Trophoblast cell (in vitro differentiated cells and primary cell): ENCODE results near the gene RBFOX1.
A peak's percentile ranks its signal among the peaks of the same experiment; 100 is the strongest.

Experiments
- DNase-seq, 2 donors: peaks; one replicate each; pipeline ENCODE4 v3.0.0-alpha.2; 2016
- H2AFZ ChIP-seq: 2 replicates; pipeline ENCODE4 v1.6.1; 2013; ENCODE audit warnings: low read length, moderate library complexity, mild to moderate bottlenecking; ENCODE audit not compliant: insufficient read depth, poor library complexity
- H2AK5ac ChIP-seq: 2 replicates; pipeline ENCODE4 v1.6.1; 2013; ENCODE audit warnings: mild to moderate bottlenecking, low read length
- H2BK120ac ChIP-seq: 2 replicates; pipeline ENCODE4 v1.6.1; 2013; ENCODE audit warnings: low read length, mild to moderate bottlenecking, moderate library complexity; ENCODE audit not compliant: insufficient read depth, poor library complexity
- H2BK12ac ChIP-seq: 2 replicates; pipeline ENCODE4 v1.6.1; 2013; ENCODE audit warnings: mild to moderate bottlenecking, low read length, moderate library complexity
- H2BK5ac ChIP-seq: 2 replicates; pipeline ENCODE4 v1.6.1; 2013; ENCODE audit warnings: low read length, low read depth, moderate library complexity, mild to moderate bottlenecking; ENCODE audit not compliant: poor library complexity
- H3K14ac ChIP-seq: 2 replicates; pipeline ENCODE4 v1.6.1; 2013; ENCODE audit warnings: mild to moderate bottlenecking, low read length
- H3K18ac ChIP-seq: 2 replicates; pipeline ENCODE4 v1.6.1; 2013; ENCODE audit warnings: mild to moderate bottlenecking, low read length
- H3K23ac ChIP-seq: 2 replicates; pipeline ENCODE4 v1.6.1; 2013; ENCODE audit warnings: low read length
- H3K27ac ChIP-seq: 2 replicates; pipeline ENCODE4 v1.5.1; 2013; ENCODE audit warnings: low read depth, mild to moderate bottlenecking, inconsistent platforms, low read length, moderate library complexity
- H3K27me3 ChIP-seq: 2 replicates; pipeline ENCODE4 v1.6.1; 2013; ENCODE audit warnings: inconsistent platforms, mild to moderate bottlenecking, low read length, moderate library complexity; ENCODE audit not compliant: insufficient read depth
- H3K36me3 ChIP-seq, 2 experiments: 1 replicate in 1 of 2; 2 replicates in 1 of 2; pipeline ENCODE4 v1.6.1; 2013; ENCODE audit warnings: low read length in 2 of 2, mild to moderate bottlenecking in 2 of 2, moderate library complexity in 1 of 2; ENCODE audit not compliant: insufficient read depth in 2 of 2, control insufficient read depth in 1 of 2
- H3K4ac ChIP-seq: 2 replicates; pipeline ENCODE4 v1.6.1; 2013; ENCODE audit warnings: low read depth, mild to moderate bottlenecking, low read length, moderate library complexity
- H3K4me1 ChIP-seq, 2 experiments: 1 replicate in 1 of 2; 2 replicates in 1 of 2; pipeline ENCODE4 v1.6.1; 2013; ENCODE audit warnings: low read length in 2 of 2, mild to moderate bottlenecking in 2 of 2, moderate library complexity in 1 of 2; ENCODE audit not compliant: insufficient read depth in 2 of 2, control insufficient read depth in 1 of 2
- H3K4me2 ChIP-seq: 2 replicates; pipeline ENCODE4 v1.6.1; 2013; ENCODE audit warnings: inconsistent platforms, mild to moderate bottlenecking, low read length, moderate library complexity
- H3K4me3 ChIP-seq: 2 replicates; pipeline ENCODE4 v1.5.1; 2013; ENCODE audit warnings: mild to moderate bottlenecking, low read depth, low read length, inconsistent platforms
- H3K79me1 ChIP-seq: one replicate; pipeline ENCODE4 v1.6.1; 2013; ENCODE audit warnings: low read length
- H3K79me2 ChIP-seq: 2 replicates; pipeline ENCODE4 v1.6.1; 2013; ENCODE audit warnings: low read length, mild to moderate bottlenecking; ENCODE audit not compliant: control insufficient read depth, insufficient read depth, poor library complexity
- H3K9ac ChIP-seq: 2 replicates; pipeline ENCODE4 v1.6.1; 2013; ENCODE audit warnings: mild to moderate bottlenecking, low read length
- H3K9me3 ChIP-seq: 2 replicates; pipeline ENCODE4 v1.6.1; 2013; ENCODE audit warnings: low read depth, mild to moderate bottlenecking, control low read depth, inconsistent platforms, low read length; ENCODE audit not compliant: insufficient read depth
- H4K12ac ChIP-seq: 2 replicates; pipeline ENCODE4 v1.6.1; 2013; ENCODE audit warnings: low read depth, mild to moderate bottlenecking, low read length, moderate library complexity
- H4K8ac ChIP-seq: 2 replicates; pipeline ENCODE4 v1.6.1; 2013; ENCODE audit warnings: low read depth, mild to moderate bottlenecking, low read length, moderate library complexity
- H4K91ac ChIP-seq: one replicate; pipeline ENCODE4 v1.6.1; 2013; ENCODE audit warnings: low read depth, mild to moderate bottlenecking, low read length, moderate library complexity
- WGBS: extraction: QIAGEN DNeasy Blood & Tissue Kit; methylation state at CpG from one replicate; pipeline ENCODE4 v1.1.7; 2013; ENCODE audit warnings: missing lambda C conversion rate; ENCODE audit not compliant: insufficient read length, insufficient coverage; ENCODE audit errors: extremely low coverage; 5-methylcytosine and 5-hydroxymethylcytosine counted together

The RBFOX1 gene

GRCh38 chr16:7340938-7341337 lies 8.3 kb downstream of the RBFOX1 start:
- no peak overlapping the region for H4K91ac ChIP-seq
- H3K23ac ChIP-seq = no peak overlapping the region
- no peak overlapping the region for H3K4me2 ChIP-seq
- no peak for DNase-seq
- H3K14ac ChIP-seq = no peak overlapping the region
- H3K9me3 ChIP-seq = peaks cover 1% of the 10 kb centered on the region
- no peak overlapping the region for H3K4ac ChIP-seq
- H3K36me3 ChIP-seq = no peaks in the 10 kb centered on the region
- no CpG with 5 or more reads among the region's 5 CpGs for WGBS
- no peak overlapping the region for H3K18ac ChIP-seq
- no peaks in the 10 kb centered on the region for H3K79me1 ChIP-seq
- H4K8ac ChIP-seq = no peak overlapping the region
- H2AFZ ChIP-seq = no peak overlapping the region
- H3K27ac ChIP-seq = no peak overlapping the region
- no peak overlapping the region for H2BK5ac ChIP-seq
- H3K9ac ChIP-seq = no peak overlapping the region
- H3K79me2 ChIP-seq = no peaks in the 10 kb centered on the region
- H2BK12ac ChIP-seq = no peak overlapping the region
- no peak overlapping the region for H2AK5ac ChIP-seq
- no peak overlapping the region for H2BK120ac ChIP-seq
- H3K4me3 ChIP-seq = no peak overlapping the region
- H3K27me3 ChIP-seq = no peaks in the 10 kb centered on the region
- no peak overlapping the region for H4K12ac ChIP-seq
- H3K4me1 ChIP-seq = peaks cover 0 to 2% of the 10 kb centered on the region in 2 experiments

- no peaks in the 10 kb centered on the region for H3K79me1 ChIP-seq
- H3K4me1 ChIP-seq = peaks cover 0 to 2% of the 10 kb centered on the region in 2 experiments
- H4K12ac ChIP-seq = no peak overlapping the region
- DNase-seq = no peak
- H2BK5ac ChIP-seq = no peak overlapping the region
- H4K8ac ChIP-seq = no peak overlapping the region
- no peak overlapping the region for H2BK12ac ChIP-seq
- no peak overlapping the region for H2AK5ac ChIP-seq
- H3K14ac ChIP-seq = no peak overlapping the region
- H3K23ac ChIP-seq = no peak overlapping the region
- no CpG with 5 or more reads among the region's 4 CpGs for WGBS
- H3K36me3 ChIP-seq = no peaks in the 10 kb centered on the region
- no peak overlapping the region for H3K4me3 ChIP-seq
- H3K9me3 ChIP-seq = peaks cover 1% of the 10 kb centered on the region
- no peak overlapping the region for H3K27ac ChIP-seq
- no peak overlapping the region for H3K4me2 ChIP-seq
- H2BK120ac ChIP-seq = no peak overlapping the region
- H3K18ac ChIP-seq = no peak overlapping the region
- no peak overlapping the region for H3K9ac ChIP-seq
- no peaks in the 10 kb centered on the region for H3K79me2 ChIP-seq
- no peaks in the 10 kb centered on the region for H3K27me3 ChIP-seq
- no peak overlapping the region for H2AFZ ChIP-seq
- H3K4ac ChIP-seq = no peak overlapping the region
- no peak overlapping the region for H4K91ac ChIP-seq
These were observed 10.0 kb downstream of the RBFOX1 start for GRCh38 chr16:7342598-7342997.

GRCh38 chr16:7343243-7343642 lies 10.6 kb downstream of the RBFOX1 start:
- no peaks in the 10 kb centered on the region for H3K79me2 ChIP-seq
- no peak overlapping the region for H3K14ac ChIP-seq
- DNase-seq = no peak
- H3K4ac ChIP-seq = no peak overlapping the region
- H3K27ac ChIP-seq = no peak overlapping the region
- H4K12ac ChIP-seq = no peak overlapping the region
- H3K79me1 ChIP-seq = no peaks in the 10 kb centered on the region
- H2AFZ ChIP-seq = no peak overlapping the region
- H2BK120ac ChIP-seq = no peak overlapping the region
- H3K23ac ChIP-seq = no peak overlapping the region
- no peaks in the 10 kb centered on the region for H3K4me1 ChIP-seq
- WGBS = no CpG with 5 or more reads among the region's 6 CpGs
- H3K18ac ChIP-seq = no peak overlapping the region
- no peak overlapping the region for H2BK12ac ChIP-seq
- H3K4me3 ChIP-seq = no peak overlapping the region
- no peak overlapping the region for H3K9ac ChIP-seq
- no peak overlapping the region for H4K91ac ChIP-seq
- H2AK5ac ChIP-seq = no peak overlapping the region
- no peak overlapping the region for H3K4me2 ChIP-seq
- H3K27me3 ChIP-seq = no peaks in the 10 kb centered on the region
- no peaks in the 10 kb centered on the region for H3K36me3 ChIP-seq
- H3K9me3 ChIP-seq = peaks cover 1% of the 10 kb centered on the region
- no peak overlapping the region for H2BK5ac ChIP-seq
- no peak overlapping the region for H4K8ac ChIP-seq

- DNase-seq = no peak
- no peak overlapping the region for H4K91ac ChIP-seq
- no CpG with 5 or more reads among the region's 23 CpGs for WGBS
- no peak overlapping the region for H2AK5ac ChIP-seq
- no peak overlapping the region for H3K4me3 ChIP-seq
- no peak overlapping the region for H2AFZ ChIP-seq
- H3K4me1 ChIP-seq = no peaks in the 10 kb centered on the region
- H3K79me1 ChIP-seq = no peaks in the 10 kb centered on the region
- H4K12ac ChIP-seq = peak overlapping the region; percentile 39
- no peak overlapping the region for H3K4ac ChIP-seq
- no peak overlapping the region for H3K14ac ChIP-seq
- H3K23ac ChIP-seq = no peak overlapping the region
- H2BK5ac ChIP-seq = no peak overlapping the region
- no peak overlapping the region for H4K8ac ChIP-seq
- peaks cover 1% of the 10 kb centered on the region for H3K9me3 ChIP-seq
- H2BK12ac ChIP-seq = no peak overlapping the region
- H3K4me2 ChIP-seq = no peak overlapping the region
- H3K27ac ChIP-seq = no peak overlapping the region
- no peaks in the 10 kb centered on the region for H3K79me2 ChIP-seq
- no peaks in the 10 kb centered on the region for H3K27me3 ChIP-seq
- H3K36me3 ChIP-seq = no peaks in the 10 kb centered on the region
- H3K18ac ChIP-seq = no peak overlapping the region
- H2BK120ac ChIP-seq = no peak overlapping the region
- no peak overlapping the region for H3K9ac ChIP-seq
These were observed 12.5 kb downstream of the RBFOX1 start for GRCh38 chr16:7344830-7345780.
